ENCODE data around the gene LGI1. TPM values are rescaled to one million over a fixed set of nuclear protein-coding genes. Genes with fewer than 3 reads are reported as not detected.

LGI1 gene
- total RNA-seq (21.1 TPM), polyA plus RNA-seq (ENCODE audit: insufficient read depth in 1 of 8, insufficient read length in 8 of 8, low replicate concordance in 1 of 8) (10 to 100 TPM; 20.1 to 43.0 (median 26.0) TPM)
- long read RNA-seq, donor 1, partial matches to known transcripts, result 0 of 4 reads
- long read RNA-seq, donor 1, other reads (novel, unspliced or antisense), result 0 of 4 reads
- long read RNA-seq, donor 2, partial matches to known transcripts, result 0 of 1 reads
- long read RNA-seq, donor 2, other reads (novel, unspliced or antisense), result 0 of 1 reads
- long read RNA-seq, donor 3, transcript LGI1-201 (8 exons, 1,247 nt), result major isoform, 5 of 11 reads
- long read RNA-seq, donor 3, partial matches to known transcripts, result 0 of 11 reads
- long read RNA-seq, donor 3, other reads (novel, unspliced or antisense), result 0 of 11 reads
- long read RNA-seq, donor 4, partial matches to known transcripts, result 0 of 6 reads
- long read RNA-seq, donor 4, other reads (novel, unspliced or antisense), result 0 of 6 reads
- long read RNA-seq, donor 5, transcript LGI1-202 (8 exons, 2,381 nt), result major isoform, 8 of 19 reads
- long read RNA-seq, donor 5, transcript LGI1-201 (8 exons, 1,247 nt), result minor isoform, 6 of 19 reads
- long read RNA-seq, donor 5, partial matches to known transcripts, result 0 of 19 reads
- long read RNA-seq, donor 5, other reads (novel, unspliced or antisense), result 0 of 19 reads
- long read RNA-seq, donor 6, transcript LGI1-204 (2 exons, 600 nt), result major isoform, 8 of 18 reads
- long read RNA-seq, donor 6, partial matches to known transcripts, result 0 of 18 reads
- long read RNA-seq, donor 6, other reads (novel, unspliced or antisense), result 0 of 18 reads
- long read RNA-seq, donor 7, partial matches to known transcripts, result 0 of 6 reads
- long read RNA-seq, donor 7, other reads (novel, unspliced or antisense), result 0 of 6 reads
- long read RNA-seq, donor 8, full-length matches to known transcripts, result 9 of 9 reads
- long read RNA-seq, donor 8, partial matches to known transcripts, result 0 of 9 reads
- long read RNA-seq, donor 8, other reads (novel, unspliced or antisense), result 0 of 9 reads
- long read RNA-seq, donor 9, partial matches to known transcripts, result 0 of 7 reads
- long read RNA-seq, donor 9, other reads (novel, unspliced or antisense), result 0 of 7 reads
- long read RNA-seq, donor 10, transcript LGI1-204 (2 exons, 600 nt), result major isoform, 8 of 14 reads
- long read RNA-seq, donor 10, partial matches to known transcripts, result 0 of 14 reads
- long read RNA-seq, donor 10, other reads (novel, unspliced or antisense), result 0 of 14 reads
- long read RNA-seq, donor 11, partial matches to known transcripts, result 0 of 3 reads
- long read RNA-seq, donor 11, other reads (novel, unspliced or antisense), result 0 of 3 reads

GRCh38 chr10:93757801-93758507, at the start of gene LGI1:
LGI1 (plus strand) TSS chr10:93757936; CDS start chr10:93758145, 209 bp downstream.
- H3K27me3 ChIP-seq (ENCODE audit: control insufficient read depth, insufficient read depth, low read length), result peaks cover 9% of the 10 kb centered on the region
- peak; percentile 40 for DNase-seq
- H3K27ac ChIP-seq (ENCODE audit: low read length), result peak within 1 kb of the TSS; percentile 32
- 20% methylated on average over 1 of the region's 16 CpGs for WGBS (ENCODE audit: insufficient coverage)
- no peaks in the 10 kb centered on the region for H3K36me3 ChIP-seq (ENCODE audit: control insufficient read depth, insufficient read depth, low read length)
- peaks cover 9% of the 10 kb centered on the region for H3K4me1 ChIP-seq (ENCODE audit: control insufficient read depth, insufficient read depth, low read length)
- peak within 1 kb of the TSS; percentile 24 for H3K4me3 ChIP-seq (ENCODE audit: low read length)
- no peaks in the 10 kb centered on the region for H3K9me3 ChIP-seq (replicated peaks; ENCODE audit: control insufficient read depth, low read depth, low read length)

- WGBS (ENCODE audit: insufficient coverage), result 71% methylated on average over 4 of the region's 5 CpGs
- H3K4me1 ChIP-seq (ENCODE audit: control insufficient read depth, insufficient read depth, low read length), result no peaks in the 10 kb centered on the region
- no peak overlapping the region for H3K4me3 ChIP-seq (ENCODE audit: low read length)
- H3K27me3 ChIP-seq (ENCODE audit: control insufficient read depth, insufficient read depth, low read length), result no peaks in the 10 kb centered on the region
- H3K36me3 ChIP-seq (ENCODE audit: control insufficient read depth, insufficient read depth, low read length), result no peaks in the 10 kb centered on the region
- no peaks in the 10 kb centered on the region for H3K9me3 ChIP-seq (replicated peaks; ENCODE audit: control insufficient read depth, low read depth, low read length)
- no peak overlapping the region for H3K27ac ChIP-seq (ENCODE audit: low read length)
- no peak for DNase-seq
Observed at GRCh38 chr10:93710333-93710909, 47.3 kb upstream of the LGI1 start.

- 41% methylated on average over 3 of the region's 3 CpGs for WGBS (ENCODE audit: insufficient coverage)
- Histone ChIP-seq H3K27ac (ENCODE audit: low read length) (no peak overlapping the region), H3K4me1 (ENCODE audit: control insufficient read depth, insufficient read depth, low read length) (no peaks in the 10 kb centered on the region), H3K9me3 (replicated peaks; ENCODE audit: control insufficient read depth, low read depth, low read length) (no peaks in the 10 kb centered on the region), H3K36me3 (ENCODE audit: control insufficient read depth, insufficient read depth, low read length) (no peaks in the 10 kb centered on the region), H3K4me3 (ENCODE audit: low read length) (no peak overlapping the region), H3K27me3 (ENCODE audit: control insufficient read depth, insufficient read depth, low read length) (peaks cover 2% of the 10 kb centered on the region)
- DNase-seq, result no peak
Observed at GRCh38 chr10:93711891-93712290, 45.8 kb upstream of the LGI1 start.

GRCh38 chr10:93712593-93712992, 45.1 kb upstream of the LGI1 start:
- Histone ChIP-seq H3K27ac (ENCODE audit: low read length) (no peak overlapping the region), H3K4me3 (ENCODE audit: low read length) (no peak overlapping the region), H3K27me3 (ENCODE audit: control insufficient read depth, insufficient read depth, low read length) (peaks cover 2% of the 10 kb centered on the region), H3K9me3 (replicated peaks; ENCODE audit: control insufficient read depth, low read depth, low read length) (no peaks in the 10 kb centered on the region), H3K36me3 (ENCODE audit: control insufficient read depth, insufficient read depth, low read length) (no peaks in the 10 kb centered on the region), H3K4me1 (ENCODE audit: control insufficient read depth, insufficient read depth, low read length) (no peaks in the 10 kb centered on the region)
- no peak for DNase-seq
- 50% methylated on average over 1 of the region's 2 CpGs for WGBS (ENCODE audit: insufficient coverage)

- 89% methylated on average over 2 of the region's 5 CpGs for WGBS (ENCODE audit: insufficient coverage)
- H3K27me3 ChIP-seq (ENCODE audit: control insufficient read depth, insufficient read depth, low read length), result peaks cover 2% of the 10 kb centered on the region
- no peak for DNase-seq
- H3K9me3 ChIP-seq (replicated peaks; ENCODE audit: control insufficient read depth, low read depth, low read length), result no peaks in the 10 kb centered on the region
- no peak overlapping the region for H3K27ac ChIP-seq (ENCODE audit: low read length)
- H3K4me1 ChIP-seq (ENCODE audit: control insufficient read depth, insufficient read depth, low read length), result no peaks in the 10 kb centered on the region
- no peak overlapping the region for H3K4me3 ChIP-seq (ENCODE audit: low read length)
- H3K36me3 ChIP-seq (ENCODE audit: control insufficient read depth, insufficient read depth, low read length), result no peaks in the 10 kb centered on the region
Observed at GRCh38 chr10:93715345-93715744, 42.4 kb upstream of the LGI1 start.

GRCh38 chr10:93716766-93717165, 41.0 kb upstream of the LGI1 start:
- no peaks in the 10 kb centered on the region for H3K9me3 ChIP-seq (replicated peaks; ENCODE audit: control insufficient read depth, low read depth, low read length)
- no CpG with 5 or more reads among the region's 1 CpG for WGBS (ENCODE audit: insufficient coverage)
- no peaks in the 10 kb centered on the region for H3K36me3 ChIP-seq (ENCODE audit: control insufficient read depth, insufficient read depth, low read length)
- no peak overlapping the region for H3K27ac ChIP-seq (ENCODE audit: low read length)
- H3K4me3 ChIP-seq (ENCODE audit: low read length), result no peak overlapping the region
- no peak for DNase-seq
- no peaks in the 10 kb centered on the region for H3K4me1 ChIP-seq (ENCODE audit: control insufficient read depth, insufficient read depth, low read length)
- H3K27me3 ChIP-seq (ENCODE audit: control insufficient read depth, insufficient read depth, low read length), result peaks cover 2% of the 10 kb centered on the region

- no peaks in the 10 kb centered on the region for H3K9me3 ChIP-seq (replicated peaks; ENCODE audit: control insufficient read depth, low read depth, low read length)
- DNase-seq, result no peak
- peaks cover 2% of the 10 kb centered on the region for H3K27me3 ChIP-seq (ENCODE audit: control insufficient read depth, insufficient read depth, low read length)
- H3K4me1 ChIP-seq (ENCODE audit: control insufficient read depth, insufficient read depth, low read length), result no peaks in the 10 kb centered on the region
- H3K27ac ChIP-seq (ENCODE audit: low read length), result no peak overlapping the region
- H3K36me3 ChIP-seq (ENCODE audit: control insufficient read depth, insufficient read depth, low read length), result no peaks in the 10 kb centered on the region
- no peak overlapping the region for H3K4me3 ChIP-seq (ENCODE audit: low read length)
- WGBS (ENCODE audit: insufficient coverage), result 64% methylated on average over 5 of the region's 8 CpGs
Observed at GRCh38 chr10:93718937-93719725, 38.6 kb upstream of the LGI1 start.

GRCh38 chr10:93719901-93720300, 37.8 kb upstream of the LGI1 start:
- Histone ChIP-seq H3K9me3 (replicated peaks; ENCODE audit: control insufficient read depth, low read depth, low read length) (no peaks in the 10 kb centered on the region), H3K27ac (ENCODE audit: low read length) (no peak overlapping the region), H3K27me3 (ENCODE audit: control insufficient read depth, insufficient read depth, low read length) (peaks cover 2% of the 10 kb centered on the region), H3K4me1 (ENCODE audit: control insufficient read depth, insufficient read depth, low read length) (no peaks in the 10 kb centered on the region), H3K36me3 (ENCODE audit: control insufficient read depth, insufficient read depth, low read length) (no peaks in the 10 kb centered on the region), H3K4me3 (ENCODE audit: low read length) (no peak overlapping the region)
- no peak for DNase-seq
- WGBS (ENCODE audit: insufficient coverage), result 53% methylated on average over 2 of the region's 3 CpGs

GRCh38 chr10:93722550-93722949, 35.2 kb upstream of the LGI1 start:
- DNase-seq, result no peak
- Histone ChIP-seq H3K36me3 (ENCODE audit: control insufficient read depth, insufficient read depth, low read length) (no peaks in the 10 kb centered on the region), H3K9me3 (replicated peaks; ENCODE audit: control insufficient read depth, low read depth, low read length) (no peaks in the 10 kb centered on the region), H3K4me1 (ENCODE audit: control insufficient read depth, insufficient read depth, low read length) (no peaks in the 10 kb centered on the region), H3K27ac (ENCODE audit: low read length) (no peak overlapping the region), H3K4me3 (ENCODE audit: low read length) (no peak overlapping the region), H3K27me3 (ENCODE audit: control insufficient read depth, insufficient read depth, low read length) (no peaks in the 10 kb centered on the region)
